HG02763 (cell line): ENCODE data around the gene C1orf94.

ENCODE experiments used
- ATAC-seq: cut with Tn5 transposase; IDR thresholded peaks from one replicate; pipeline ENCODE4 v1.9.1; 2021; ENCODE audit warnings: mild to moderate bottlenecking, moderate library complexity; ENCODE audit not compliant: unreplicated experiment

The C1orf94 gene, protein sequence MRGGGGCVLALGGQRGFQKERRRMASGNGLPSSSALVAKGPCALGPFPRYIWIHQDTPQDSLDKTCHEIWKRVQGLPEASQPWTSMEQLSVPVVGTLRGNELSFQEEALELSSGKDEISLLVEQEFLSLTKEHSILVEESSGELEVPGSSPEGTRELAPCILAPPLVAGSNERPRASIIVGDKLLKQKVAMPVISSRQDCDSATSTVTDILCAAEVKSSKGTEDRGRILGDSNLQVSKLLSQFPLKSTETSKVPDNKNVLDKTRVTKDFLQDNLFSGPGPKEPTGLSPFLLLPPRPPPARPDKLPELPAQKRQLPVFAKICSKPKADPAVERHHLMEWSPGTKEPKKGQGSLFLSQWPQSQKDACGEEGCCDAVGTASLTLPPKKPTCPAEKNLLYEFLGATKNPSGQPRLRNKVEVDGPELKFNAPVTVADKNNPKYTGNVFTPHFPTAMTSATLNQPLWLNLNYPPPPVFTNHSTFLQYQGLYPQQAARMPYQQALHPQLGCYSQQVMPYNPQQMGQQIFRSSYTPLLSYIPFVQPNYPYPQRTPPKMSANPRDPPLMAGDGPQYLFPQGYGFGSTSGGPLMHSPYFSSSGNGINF

DNA sequence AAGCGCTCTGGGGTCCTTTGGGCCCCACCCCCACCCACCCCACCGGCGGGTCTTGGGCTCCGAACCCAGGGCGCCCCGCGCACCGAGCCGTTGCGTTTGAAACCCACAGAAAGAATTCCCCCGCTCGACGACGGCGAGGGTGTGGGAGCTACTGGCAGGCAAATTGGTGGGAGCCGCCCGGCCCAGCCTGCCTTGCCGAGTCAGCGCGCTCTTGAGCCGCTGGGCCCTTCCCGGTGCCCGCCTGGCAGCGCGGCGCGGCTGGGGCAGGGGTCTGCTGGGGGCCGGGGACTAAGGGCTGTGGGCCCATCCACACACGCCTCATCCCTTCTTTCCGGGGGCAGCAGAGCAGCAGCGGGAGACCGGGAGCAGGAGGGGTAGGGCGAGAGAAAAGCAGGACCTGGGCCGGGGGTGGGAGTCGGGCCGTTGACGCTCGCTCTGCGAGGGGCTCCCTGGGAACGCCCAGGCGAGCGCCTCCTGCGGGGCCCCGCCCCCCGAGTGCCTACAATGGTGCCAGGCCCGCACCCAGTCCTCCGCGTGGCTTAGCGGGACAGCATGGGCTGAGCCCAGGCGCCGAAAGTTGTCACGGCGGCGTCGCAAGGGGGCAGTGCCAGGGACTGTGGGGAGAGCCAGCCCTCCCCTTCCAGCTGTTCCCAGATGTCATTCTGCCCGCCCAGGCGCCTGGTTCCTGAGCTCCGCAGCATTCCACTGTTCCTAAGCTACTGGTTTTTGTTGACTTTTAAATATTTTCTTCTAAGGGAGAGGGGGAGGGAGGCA lies at the start of gene C1orf94:
Gene C1orf94, plus strand, starts transcription at position 78 of the 774 bp plus-strand sequence. CDS start 883 bp downstream, outside the sequence.
- no peak for ATAC-seq

DNA sequence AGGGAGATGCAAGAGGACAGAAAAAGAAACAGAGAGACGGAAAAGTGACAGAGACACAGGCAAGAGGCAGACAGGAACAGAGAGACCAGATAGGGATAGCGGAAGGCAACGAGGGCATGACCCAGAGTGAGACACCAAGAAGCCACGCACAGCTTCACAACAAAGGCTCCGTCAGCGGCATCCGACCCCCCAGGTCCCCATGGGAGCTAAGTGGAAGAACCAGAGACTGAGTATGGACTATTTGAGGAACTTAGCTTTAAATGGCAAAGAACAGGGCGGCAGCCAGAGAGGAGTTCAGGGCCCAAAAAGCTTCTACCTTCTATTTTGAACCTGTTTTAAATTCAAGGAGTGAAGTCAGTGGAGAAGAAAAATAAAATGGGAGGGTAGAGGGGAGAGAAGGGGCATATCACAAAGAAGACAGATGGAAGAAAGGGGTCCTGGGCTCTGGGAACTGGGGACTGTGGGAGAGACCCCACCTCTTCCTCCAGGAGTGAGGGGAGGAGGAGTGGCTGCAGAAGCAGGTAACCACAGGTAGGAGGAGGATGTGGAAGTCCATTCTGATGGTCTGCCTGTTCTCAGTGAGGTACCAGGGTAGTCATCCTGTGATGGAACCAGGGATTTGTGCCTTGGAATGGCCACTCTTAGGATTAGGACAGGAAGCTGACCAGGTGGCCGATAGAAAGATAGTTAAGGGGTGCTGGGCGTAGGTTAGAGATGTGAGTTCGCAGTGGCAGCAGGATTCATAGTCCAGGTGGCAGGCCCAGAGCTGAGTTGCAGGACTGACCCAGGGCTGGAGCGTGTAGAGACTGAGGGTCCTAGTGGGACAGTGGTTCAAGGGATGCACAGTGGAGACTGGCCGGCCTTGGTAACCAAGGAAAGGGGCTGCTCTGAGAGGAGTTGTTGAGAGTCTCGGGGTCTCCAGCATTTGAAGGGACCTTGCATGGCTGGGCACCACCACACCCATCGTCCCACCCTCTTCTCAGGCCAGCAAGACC lies 49.4 kb upstream of the C1orf94 start:
- no peak for ATAC-seq

DNA sequence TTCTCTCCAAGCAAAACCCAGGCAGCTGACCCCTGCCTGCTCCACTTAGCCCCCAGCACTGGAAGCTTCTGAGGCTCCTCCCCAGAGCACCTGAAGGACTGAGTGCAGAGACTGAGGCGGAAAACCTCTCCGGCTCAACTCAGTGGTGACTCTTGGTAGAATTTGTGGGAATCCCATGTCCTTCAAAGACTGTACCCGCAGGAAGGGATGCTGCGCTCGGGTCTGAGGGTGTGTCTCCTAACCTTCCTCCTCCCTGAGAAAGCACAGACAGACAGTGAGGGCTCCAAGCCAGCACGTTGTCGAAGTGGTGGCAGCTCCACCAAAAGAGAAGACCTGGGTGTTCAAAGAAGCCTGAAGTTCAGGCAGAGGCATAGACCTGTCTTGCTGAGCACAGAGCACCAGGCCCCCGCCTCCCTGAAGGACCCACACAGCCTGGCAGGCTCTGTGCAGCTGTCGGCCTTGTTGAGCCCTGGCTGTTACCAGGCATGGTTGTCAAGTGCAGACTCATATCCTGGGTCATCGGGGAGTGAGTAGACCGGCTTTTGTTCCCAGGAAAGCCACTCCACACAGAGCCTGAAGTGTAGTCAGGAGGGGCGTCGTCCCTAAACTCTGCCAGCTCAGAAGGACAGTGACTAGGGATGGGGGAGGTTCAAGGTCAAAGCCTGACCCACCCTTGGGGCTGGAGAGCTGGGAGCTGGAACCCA lies 48.4 kb upstream of the C1orf94 start:
- no peak for ATAC-seq

DNA sequence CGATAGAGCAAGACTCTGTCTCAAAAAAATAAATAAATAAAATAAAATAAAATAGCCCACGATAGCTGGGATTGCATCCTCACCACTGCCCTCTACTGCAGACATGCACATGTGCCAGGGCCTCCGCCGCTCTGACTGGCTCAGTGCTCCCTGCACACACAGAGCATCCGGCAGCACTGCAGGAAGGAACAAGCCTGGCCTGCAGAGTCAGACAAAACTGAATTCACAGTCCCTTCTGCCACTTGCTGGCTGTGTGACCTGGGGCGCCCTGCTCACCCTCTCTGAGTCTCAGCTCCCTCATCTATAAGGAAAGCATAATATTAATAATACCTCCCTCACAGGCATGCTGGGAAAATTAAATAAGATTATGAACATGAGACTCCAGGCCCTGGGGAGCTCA lies 47.1 kb upstream of the C1orf94 start:
- no peak for ATAC-seq

DNA sequence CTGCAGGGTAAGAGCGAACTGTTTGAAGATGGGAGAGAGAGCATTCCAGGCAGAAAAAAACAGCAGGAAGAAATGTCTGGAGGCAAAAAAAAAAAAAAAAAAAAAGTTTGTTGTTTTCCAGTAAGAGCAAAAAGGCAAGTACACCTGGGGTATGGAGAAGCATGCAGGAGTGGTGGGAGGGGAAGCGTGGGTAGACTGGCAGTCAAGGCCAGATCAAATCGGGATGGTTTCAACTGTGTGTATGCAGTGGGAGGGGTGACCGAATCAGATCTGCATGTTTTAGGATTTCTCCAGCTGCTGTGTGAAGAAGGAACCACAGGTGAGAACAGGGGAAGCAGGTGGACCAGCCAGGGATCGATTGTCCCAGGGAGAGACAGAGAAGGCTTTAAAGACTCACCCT lies 46.4 kb upstream of the C1orf94 start:
- ATAC-seq: no peak

DNA sequence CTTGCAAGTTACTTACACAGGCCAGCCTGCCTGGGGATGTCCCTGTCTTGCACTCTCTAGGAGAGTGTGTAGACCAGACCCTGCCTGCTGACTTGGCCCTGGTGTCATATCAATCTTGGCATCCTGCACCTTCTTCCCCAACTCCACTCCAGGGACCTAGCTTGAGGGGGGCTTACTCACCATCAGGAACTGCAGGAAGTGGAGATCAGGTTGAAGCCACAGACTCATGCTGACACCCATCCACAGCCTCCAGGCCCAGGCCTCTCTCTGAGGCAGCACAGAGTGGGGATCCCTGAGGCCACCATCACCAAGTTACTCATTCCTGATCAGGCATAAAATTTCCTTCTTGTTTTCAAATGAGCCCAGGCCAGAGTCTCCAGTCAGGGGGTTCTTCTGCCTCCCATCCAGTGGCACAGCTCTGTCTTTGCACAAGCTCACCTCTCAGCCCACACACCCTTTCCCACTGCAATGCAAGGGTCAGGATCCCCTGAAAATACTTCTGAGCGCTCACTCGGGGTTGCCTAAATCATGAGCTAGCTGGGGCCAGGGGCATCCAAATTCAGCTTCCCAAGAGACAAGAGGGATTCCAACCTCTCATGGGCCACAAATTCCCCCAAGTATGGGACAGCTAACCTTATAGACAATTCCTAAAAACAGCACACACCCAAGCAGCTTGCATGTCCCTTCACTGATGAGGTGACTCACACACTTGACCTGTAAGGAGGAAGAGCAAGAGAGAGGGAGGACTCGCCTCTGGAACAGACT lies 45.1 kb upstream of the C1orf94 start:
- no peak for ATAC-seq

DNA sequence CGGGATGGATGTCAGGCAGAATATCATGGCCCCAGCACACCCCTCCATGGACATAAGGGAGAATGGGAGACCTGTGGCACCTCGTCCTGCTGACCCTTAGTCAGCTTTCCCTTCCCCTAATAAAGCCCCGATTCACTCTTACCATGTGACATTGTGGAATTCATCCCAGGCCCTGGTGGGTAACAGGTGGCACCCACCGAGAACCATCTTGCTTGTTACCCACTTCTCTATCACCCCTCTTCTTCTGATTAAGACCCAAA lies 44.6 kb upstream of the C1orf94 start:
- ATAC-seq: no peak

DNA sequence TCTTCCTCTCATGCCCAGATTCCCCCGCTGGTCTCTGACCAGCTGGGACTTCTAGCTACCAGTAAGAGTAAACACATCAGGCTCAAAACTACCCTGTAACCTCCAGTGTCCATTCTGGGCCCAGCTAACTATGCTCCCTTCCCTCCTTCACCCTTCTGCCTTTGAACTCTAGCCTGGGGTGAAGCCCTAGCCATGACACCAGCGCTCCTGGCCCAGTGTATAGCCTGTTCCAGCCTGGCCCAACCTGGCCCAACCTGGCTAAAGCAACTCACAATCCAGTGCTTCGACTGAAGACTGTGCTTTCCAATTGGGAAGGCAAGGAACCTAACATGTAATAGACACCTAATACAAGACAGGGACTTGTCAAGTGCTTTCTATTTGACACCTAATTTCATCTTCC lies 39.3 kb upstream of the C1orf94 start:
- ATAC-seq: no peak

DNA sequence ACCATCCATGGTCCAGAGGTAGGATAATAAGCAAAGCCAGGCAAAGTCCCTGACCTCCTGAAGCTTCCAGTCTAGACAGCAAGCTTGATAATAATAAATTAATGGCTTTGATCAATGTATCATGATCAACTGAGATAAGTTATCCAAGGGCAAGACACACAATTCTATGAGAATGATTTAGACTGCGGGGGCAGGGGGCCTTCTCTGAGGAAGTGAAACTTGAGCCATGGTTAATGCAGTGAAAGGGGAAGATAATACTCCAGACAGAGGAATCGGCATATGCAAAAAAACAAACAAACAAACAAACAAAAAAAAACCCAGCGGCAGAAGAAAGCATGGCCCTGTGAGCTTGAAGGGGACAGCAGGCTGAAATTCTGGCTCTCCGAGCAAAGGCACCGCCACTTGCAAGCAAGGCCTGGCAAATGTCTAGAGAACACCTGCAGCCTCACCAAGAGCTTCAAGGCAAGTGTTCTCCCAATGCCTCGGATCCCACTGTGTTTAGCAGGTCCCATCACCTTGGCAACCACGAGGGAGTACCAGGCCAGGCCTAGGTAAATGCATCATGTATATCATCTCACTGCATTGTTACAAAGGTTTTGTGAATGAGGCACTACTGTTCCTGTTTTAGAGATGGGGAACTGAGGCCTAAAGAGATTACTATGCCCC lies 36.6 kb upstream of the C1orf94 start:
- ATAC-seq: no peak

DNA sequence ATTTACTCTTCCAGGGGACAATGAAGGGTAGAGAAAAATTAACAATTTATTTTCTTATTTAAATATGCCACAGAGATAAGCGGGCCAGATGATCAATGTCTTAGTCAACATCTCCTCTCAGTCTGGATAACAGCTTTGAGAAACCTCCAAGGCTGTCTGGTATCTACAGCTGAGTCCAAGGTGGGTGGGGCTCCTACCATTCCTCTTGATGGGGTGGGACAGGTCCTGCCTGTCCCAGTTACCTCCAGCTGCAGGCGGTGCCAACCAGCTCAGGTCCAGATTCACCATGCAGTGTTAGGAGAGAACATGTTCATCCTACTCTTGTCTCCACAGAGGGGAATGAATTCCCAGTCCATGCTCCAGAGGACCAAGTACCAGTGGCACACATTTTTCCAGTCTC lies 32.7 kb upstream of the C1orf94 start:
- no peak for ATAC-seq

DNA sequence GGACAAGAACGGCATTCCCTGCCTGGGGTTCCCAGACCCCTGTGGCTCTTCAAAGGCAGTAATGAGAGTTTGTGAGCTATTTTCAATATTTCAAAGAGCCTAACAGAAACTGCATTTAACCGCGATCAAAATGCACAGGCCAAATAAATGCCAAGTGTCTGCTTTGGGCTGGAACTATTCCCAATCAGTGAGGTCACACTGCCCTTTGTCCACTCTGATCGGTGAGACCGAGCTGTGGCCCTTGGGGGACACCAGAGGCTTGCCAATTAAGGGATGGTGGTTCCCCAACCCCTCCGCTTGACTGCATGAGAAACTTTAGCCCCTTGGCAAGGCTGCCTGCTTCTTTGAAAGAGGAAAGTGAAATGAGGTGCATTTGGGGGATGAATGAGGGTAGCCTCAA lies 31.9 kb upstream of the C1orf94 start:
- no peak for ATAC-seq

DNA sequence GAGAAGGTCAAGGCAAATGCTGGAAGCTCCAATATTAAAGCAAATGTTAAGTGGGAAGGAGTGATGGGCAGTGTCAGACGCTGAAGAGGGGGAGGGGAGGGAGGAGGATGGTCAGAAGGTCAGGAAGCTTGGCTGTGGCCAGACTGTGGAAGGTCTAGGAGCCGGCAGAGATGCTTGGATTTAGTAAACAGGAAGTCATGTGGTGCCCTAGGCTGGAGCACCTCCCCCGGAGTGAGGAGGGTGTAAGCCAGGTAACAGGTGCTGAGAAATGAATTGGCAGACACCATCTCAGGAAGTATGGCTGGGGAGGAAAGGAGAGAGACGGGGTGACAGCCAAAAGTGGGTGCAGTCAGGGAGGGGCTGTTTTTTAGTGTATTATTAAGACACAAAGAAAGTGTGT lies 29.4 kb upstream of the C1orf94 start:
- no peak for ATAC-seq

DNA sequence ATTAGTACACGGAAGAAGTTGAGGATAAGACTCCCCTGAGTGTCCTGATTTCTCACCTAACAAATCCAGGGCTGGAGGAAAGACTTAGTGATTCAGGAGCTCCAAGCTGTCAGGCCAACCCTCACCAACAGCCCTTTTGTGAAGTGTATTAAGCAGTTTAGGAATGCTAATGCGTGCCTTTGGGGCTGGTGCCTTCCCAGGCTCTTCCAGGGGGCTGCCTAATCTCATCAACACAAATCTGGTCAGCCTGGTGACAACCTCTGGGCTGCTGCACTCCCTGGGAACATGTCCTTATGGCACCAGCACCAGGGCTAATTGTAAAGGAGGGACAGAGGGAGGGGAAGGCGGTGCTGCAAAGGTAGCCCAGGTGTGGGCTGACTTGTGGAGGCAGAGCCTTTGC lies 27.2 kb upstream of the C1orf94 start:
- no peak for ATAC-seq

DNA sequence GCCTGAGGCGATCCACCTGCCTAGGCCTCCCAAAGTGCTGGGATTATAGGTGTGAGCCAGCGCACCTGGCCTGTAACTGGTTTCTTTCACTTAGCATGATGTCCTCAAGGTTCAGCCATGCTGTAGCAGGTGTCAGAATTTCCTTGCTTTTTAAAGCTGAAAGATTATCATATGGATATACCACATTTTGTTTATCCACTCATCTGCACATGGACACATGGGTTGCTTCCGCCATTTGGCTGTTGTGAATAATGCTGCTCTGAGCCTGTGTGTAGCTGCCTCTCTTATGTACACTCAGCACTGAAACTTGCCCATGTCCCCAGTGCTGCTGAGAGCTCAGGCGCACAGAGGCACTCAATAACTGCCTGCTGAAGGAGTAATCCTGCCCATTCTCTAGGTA lies 23.5 kb upstream of the C1orf94 start:
- ATAC-seq: no peak

DNA sequence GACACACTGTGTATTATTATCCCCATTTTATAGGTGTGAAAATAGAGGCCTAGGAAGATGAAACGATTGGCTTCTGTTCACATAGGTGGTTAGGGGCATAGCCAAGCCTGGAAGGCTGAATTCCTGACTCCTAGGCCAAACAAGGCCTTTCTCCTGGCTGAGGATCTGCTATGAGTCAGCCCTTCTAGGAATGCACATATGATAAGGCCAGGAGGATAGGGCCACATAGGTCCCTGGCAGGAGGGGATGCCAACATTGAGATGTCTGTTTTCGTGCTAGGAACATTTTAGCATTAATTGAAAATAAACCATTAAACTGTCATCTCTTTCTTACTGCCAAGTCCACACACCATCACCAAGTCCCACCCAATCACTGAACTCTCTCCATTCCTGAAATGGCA lies 20.8 kb upstream of the C1orf94 start:
- no peak for ATAC-seq

DNA sequence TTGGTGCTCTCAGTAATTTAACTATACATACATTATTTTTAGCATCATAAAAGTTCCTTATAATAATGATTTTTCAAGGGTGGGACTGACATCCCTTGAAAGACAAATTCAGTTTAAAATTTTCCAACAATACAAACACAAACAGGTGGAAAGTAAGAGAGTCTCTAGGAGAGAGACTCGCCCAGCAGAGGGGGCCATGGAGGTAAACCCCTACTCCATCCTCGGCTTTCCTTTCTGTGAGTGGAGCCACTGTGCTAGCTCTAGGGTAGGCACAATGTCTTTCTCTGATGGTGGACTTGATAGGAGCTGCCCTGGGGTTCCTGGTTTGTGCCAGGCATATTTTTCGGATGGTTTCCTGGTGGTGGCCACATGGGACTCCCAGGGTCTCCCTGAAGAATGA lies 20.0 kb upstream of the C1orf94 start:
- no peak for ATAC-seq

DNA sequence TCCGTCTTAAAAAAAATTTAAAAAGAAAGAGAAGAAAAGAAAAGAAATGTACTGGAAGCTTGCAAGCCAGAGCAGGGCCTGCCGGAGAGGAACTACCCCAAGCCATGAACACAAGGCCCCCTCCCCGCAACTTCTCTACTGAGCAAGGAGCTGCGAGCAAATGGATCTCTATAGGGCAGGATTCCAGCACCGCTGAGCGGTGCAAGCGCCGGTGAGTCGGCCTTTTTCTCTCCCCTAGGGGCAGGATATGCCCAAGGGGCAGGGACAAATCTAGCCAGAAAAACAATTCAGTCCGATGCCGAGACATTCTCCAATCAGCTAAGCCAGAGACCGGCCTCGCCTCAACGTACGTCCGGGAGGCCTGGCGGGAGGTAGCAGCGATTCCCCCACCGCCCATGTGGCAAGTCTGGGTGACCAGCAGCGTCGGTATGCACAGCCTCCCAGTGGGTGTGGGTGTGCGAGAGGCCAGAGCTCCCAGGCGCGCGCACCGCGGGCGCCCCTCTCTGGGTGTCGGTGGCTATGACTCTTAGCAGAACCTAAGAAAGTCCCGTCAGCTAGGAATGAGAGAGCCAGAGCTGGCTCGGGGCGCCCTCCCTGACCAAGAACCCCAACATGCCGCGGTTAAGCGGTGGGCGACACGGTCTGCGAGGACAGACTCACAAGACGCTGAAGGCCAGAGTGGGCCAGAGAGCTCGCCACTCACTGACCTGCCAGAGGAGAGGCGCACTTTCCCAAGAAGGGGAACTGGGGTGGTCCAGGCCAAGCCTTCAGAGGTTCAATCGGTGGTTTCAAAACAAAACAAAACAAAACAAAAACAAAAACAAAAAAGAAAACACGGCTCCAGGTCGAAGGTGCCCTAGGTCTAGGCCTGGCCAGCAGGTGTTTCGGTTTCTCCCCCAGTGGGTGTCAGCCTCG lies 13.6 kb upstream of the C1orf94 start:
- no peak for ATAC-seq
